Activated CD8-positive, alpha-beta T cell treated with anti-CD3 and anti-CD28 coated beads for 36 hours (primary cell): ENCODE data around the gene S1PR4. TPM values are rescaled to one million over a fixed set of nuclear protein-coding genes. Genes with fewer than 3 reads are reported as not detected.
A peak's percentile ranks its signal among the peaks of the same experiment; 100 is the strongest.
"Not testable (repeated sequence)": the region's sequence is repeated elsewhere in the genome, so short reads cannot be mapped to it uniquely, and the experiment has no call there.

ENCODE experiments used
- ATAC-seq: fragments of 200-7000 bp; cut with Tn5 transposase; one replicate; pipeline ENCODE4 v1.10.0; 2021; ENCODE audit warnings: mild to moderate bottlenecking, moderate library complexity
- CTCF ChIA-PET: fragments of 350-600 bp; sonication (Branson Sonifier 250); formaldehyde crosslinking; loops from one replicate; lab custom pipeline; 2021; ENCODE audit warnings: antibody characterized with exemption; lab: Charles Lee
- POLR2A ChIA-PET: fragments of 350-600 bp; sonication (Branson Sonifier 250); formaldehyde crosslinking; loops from one replicate; lab custom pipeline; 2021; ENCODE audit warnings: antibody characterized with exemption; lab: Charles Lee
- DNase-seq: peaks from one replicate; pipeline ENCODE4 v3.0.0-alpha.2; 2020
- H3K27ac Mint-ChIP-seq: one replicate; pipeline ENCODE4 v1.8.0; 2021; ENCODE audit warnings: mild to moderate bottlenecking, mixed read lengths
- H3K27me3 Mint-ChIP-seq: one replicate; pipeline ENCODE4 v1.8.0; 2021; ENCODE audit warnings: mixed read lengths
- H3K36me3 Mint-ChIP-seq: one replicate; pipeline ENCODE4 v1.8.0; 2021; ENCODE audit warnings: low read depth, mixed read lengths
- H3K4me1 Mint-ChIP-seq: one replicate; pipeline ENCODE4 v1.8.0; 2021; ENCODE audit warnings: low read depth, mixed read lengths
- H3K4me3 Mint-ChIP-seq: one replicate; pipeline ENCODE4 v1.8.0; 2021; ENCODE audit warnings: mild to moderate bottlenecking, moderate library complexity, mixed read lengths
- H3K9me3 Mint-ChIP-seq: one replicate; pipeline ENCODE4 v1.8.0; 2021; ENCODE audit warnings: mixed read lengths
- CTCF ChIP-seq: fragments of 200-600 bp; IDR thresholded peaks from one replicate; pipeline ENCODE4 v1.8.0; 2022; ENCODE audit warnings: antibody characterized with exemption, mild to moderate bottlenecking
- intact Hi-C: fragments of 100-400 bp; cut with micrococcal nuclease; formaldehyde crosslinking; loops from one replicate; pipeline ENCODE4 v1.10.0; 2022
- total RNA-seq, 2 experiments: library from RNA; stranded (reverse); gene quantifications; one replicate each; pipeline ENCODE4 v1.2.3, GENCODE V29; 2021

The S1PR4 gene
- total RNA-seq, 2 experiments from 2014 or later = 48.5 to 51.9 TPM

- Mint-ChIP-seq H3K4me3 (no peak overlapping the region), H3K9me3 (peaks cover 5% of the 10 kb centered on the region), H3K4me1 (peaks cover 12% of the 10 kb centered on the region), H3K27me3 (no peaks in the 10 kb centered on the region), H3K36me3 (peaks cover 1% of the 10 kb centered on the region), H3K27ac (no peak overlapping the region)
- no peak for DNase-seq
- no peak for ATAC-seq
- no peak for TF ChIP-seq CTCF
- ChIA-PET POLR2A (no interaction called here), CTCF (interaction anchor here (1.4 kb wide), 1 partner anchor 93 kb away, joined by 3 read pairs; no protein-coding TSS in a partner anchor)
- intact Hi-C loops = no loop called here
These were observed 10.9 kb upstream of the S1PR4 start for GRCh38 chr19:3167533-3168272.

- Mint-ChIP-seq H3K27me3 (no peaks in the 10 kb centered on the region), H3K4me1 (peaks cover 11% of the 10 kb centered on the region), H3K4me3 (no peak overlapping the region), H3K36me3 (no peaks in the 10 kb centered on the region), H3K27ac (no peak overlapping the region), H3K9me3 (no peaks in the 10 kb centered on the region)
- POLR2A ChIA-PET = interaction anchor here (1.2 to 1.3 kb wide), 2 partner anchors 8 to 14 kb away, joined by 3 to 5 read pairs; partner anchors contain the start of gene NCLN
- ATAC-seq = no peak
- no peak for DNase-seq
- CTCF ChIA-PET = interaction anchor here (0.7 to 1.4 kb wide), 5 partner anchors 10 to 105 kb away, joined by 3 to 5 read pairs (median 4); no protein-coding TSS in a partner anchor
- intact Hi-C loops = no loop called here
- TF ChIP-seq CTCF = no peak
These were observed 6.5 kb upstream of the S1PR4 start for GRCh38 chr19:3171894-3172672.

- CTCF ChIA-PET, H3K27me3 Mint-ChIP-seq, H3K36me3 Mint-ChIP-seq, intact Hi-C loops, POLR2A ChIA-PET, DNase-seq, H3K27ac Mint-ChIP-seq, H3K9me3 Mint-ChIP-seq, ATAC-seq, H3K4me3 Mint-ChIP-seq: not testable (repeated sequence)
- H3K4me1 Mint-ChIP-seq = peaks cover 14% of the 10 kb centered on the region
These were observed 5.9 kb upstream of the S1PR4 start for GRCh38 chr19:3172673-3173000.

- intact Hi-C loops = no loop called here
- H3K27ac Mint-ChIP-seq = peak overlapping the region; percentile 85
- DNase-seq = peak; percentile 40
- peaks cover 21% of the 10 kb centered on the region for H3K36me3 Mint-ChIP-seq
- H3K4me1 Mint-ChIP-seq = peaks cover 16% of the 10 kb centered on the region
- CTCF ChIA-PET = interaction anchor here (0.7 to 0.9 kb wide), 2 partner anchors 13 to 72 kb away, joined by 3 read pairs; no protein-coding TSS in a partner anchor
- no peaks in the 10 kb centered on the region for H3K9me3 Mint-ChIP-seq
- no peak for TF ChIP-seq CTCF
- POLR2A ChIA-PET = no interaction called here
- H3K27me3 Mint-ChIP-seq = no peaks in the 10 kb centered on the region
- ATAC-seq = no peak
- peak overlapping the region; percentile 69 for H3K4me3 Mint-ChIP-seq
These were observed 2.5 kb upstream of the S1PR4 start for GRCh38 chr19:3175781-3176714.
